HEK293 (cell line): ENCODE data around the gene FOXJ2.

Experiments used
- CTCF ChIA-PET: fragments of 350-600 bp; formaldehyde crosslinking; extraction: SDS; loops from one replicate; lab custom pipeline; 2021; ENCODE audit warnings: antibody characterized with exemption; lab: Yijun Ruan, JAX
- POLR2A ChIA-PET: fragments of 300-600 bp; formaldehyde crosslinking; extraction: SDS; loops from one replicate; lab custom pipeline; 2020; ENCODE audit warnings: antibody characterized with exemption, inconsistent platforms; lab: Yijun Ruan, JAX
- H3K27ac ChIP-seq: fragments of 200-500 bp; sonication (Bioruptor generic); 2 replicates; pipeline ENCODE4 v1.5.1; 2014; ENCODE audit warnings: low read depth, low read length, control low read depth, inconsistent platforms; ENCODE audit errors: extremely low read depth
- H3K36me3 ChIP-seq, 2 experiments: fragments of 200-500 bp in 1 of 2; sonication (Bioruptor generic) in 1 of 2; 1 replicate in 1 of 2; 2 replicates in 1 of 2; pipeline ENCODE4 v1.5.1; 2014 to 2017; ENCODE audit warnings: inconsistent platforms in 2 of 2, low read length in 2 of 2; ENCODE audit not compliant: control insufficient read depth in 2 of 2, insufficient read depth in 1 of 2
- H3K4me1 ChIP-seq: fragments of 200-500 bp; sonication (Bioruptor generic); 2 replicates; pipeline ENCODE4 v1.5.1; 2014; ENCODE audit warnings: mild to moderate bottlenecking, low read length, inconsistent platforms; ENCODE audit not compliant: control insufficient read depth, insufficient read depth
- H3K4me3 ChIP-seq: 2 replicates; pipeline ENCODE4 v1.5.1; 2011; ENCODE audit warnings: low read depth, mild to moderate bottlenecking, control low read depth, low read length, moderate library complexity
- H3K9me3 ChIP-seq: fragments of 200-500 bp; sonication (Bioruptor generic); 2 replicates; pipeline ENCODE4 v1.5.1; 2014; ENCODE audit warnings: low read depth, low read length, inconsistent platforms; ENCODE audit not compliant: control insufficient read depth, insufficient read depth
- SETDB1 ChIP-seq: IDR thresholded peaks from one replicate; pipeline ENCODE4 v1.6.1; 2017; ENCODE audit warnings: mild to moderate bottlenecking, low read length, moderate library complexity, mixed read lengths; ENCODE audit not compliant: insufficient read length
- ZFP3 ChIP-seq: fragments of 450-650 bp; formaldehyde crosslinking; IDR thresholded peaks from 2 replicates; pipeline ENCODE4 v1.5.1; 2016; ENCODE audit warnings: low read depth, missing biosample characterization, missing genetic modification characterization
- ZNF169 ChIP-seq: fragments of 450-650 bp; formaldehyde crosslinking; IDR thresholded peaks from 2 replicates; pipeline ENCODE4 v1.5.1; 2016; ENCODE audit warnings: missing biosample characterization, missing genetic modification characterization
- ZNF174 ChIP-seq: fragments of 450-650 bp; formaldehyde crosslinking; IDR thresholded peaks from 2 replicates; pipeline ENCODE4 v1.5.0; 2017; ENCODE audit warnings: missing biosample characterization, mild to moderate bottlenecking, missing genetic modification characterization
- ZNF239 ChIP-seq: fragments of 450-650 bp; formaldehyde crosslinking; IDR thresholded peaks from 2 replicates; pipeline ENCODE4 v1.5.1; 2016; ENCODE audit warnings: missing biosample characterization, missing genetic modification characterization
- ZNF335 ChIP-seq: fragments of 450-650 bp; formaldehyde crosslinking; conservative IDR thresholded peaks from 2 replicates; pipeline ENCODE4 v1.5.1; 2016; ENCODE audit warnings: missing biosample characterization, missing genetic modification characterization
- ZNF341 ChIP-seq: fragments of 450-650 bp; formaldehyde crosslinking; IDR thresholded peaks from 2 replicates; pipeline ENCODE4; 2016; ENCODE audit warnings: low read depth, missing biosample characterization, missing genetic modification characterization
- ZNF366 ChIP-seq: fragments of 450-650 bp; formaldehyde crosslinking; conservative IDR thresholded peaks from 2 replicates; pipeline ENCODE4 v1.5.1; 2016; ENCODE audit warnings: missing biosample characterization, missing genetic modification characterization
- ZNF48 ChIP-seq: fragments of 450-650 bp; formaldehyde crosslinking; IDR thresholded peaks from 2 replicates; pipeline ENCODE4 v1.5.1; 2016; ENCODE audit warnings: missing biosample characterization, missing genetic modification characterization
- ZNF544 ChIP-seq: fragments of 450-650 bp; formaldehyde crosslinking; IDR thresholded peaks from 2 replicates; pipeline ENCODE4 v1.5.0; 2017; ENCODE audit warnings: missing biosample characterization, missing genetic modification characterization
- ZNF610 ChIP-seq: fragments of 450-650 bp; formaldehyde crosslinking; IDR thresholded peaks from 2 replicates; pipeline ENCODE4 v1.5.1; 2016; ENCODE audit warnings: missing biosample characterization, missing genetic modification characterization, borderline replicate concordance
- ZNF621 ChIP-seq: fragments of 450-650 bp; formaldehyde crosslinking; IDR thresholded peaks from 2 replicates; pipeline ENCODE4 v1.5.1; 2017; ENCODE audit warnings: missing biosample characterization, missing genetic modification characterization
- ZNF624 ChIP-seq: fragments of 450-650 bp; formaldehyde crosslinking; IDR thresholded peaks from 2 replicates; pipeline ENCODE4 v1.5.1; 2017; ENCODE audit warnings: missing biosample characterization, missing genetic modification characterization
- TF ChIP-seq, protein P1 (sequence below): fragments of 450-650 bp; formaldehyde crosslinking; IDR thresholded peaks from 2 replicates; pipeline ENCODE4 v1.5.1; 2016; ENCODE audit warnings: missing biosample characterization, missing genetic modification characterization
- TF ChIP-seq, protein P2 (sequence below): fragments of 450-650 bp; IDR thresholded peaks from 2 replicates; pipeline ENCODE4 v1.5.1; 2018; ENCODE audit warnings: missing biosample characterization, mild to moderate bottlenecking, missing genetic modification characterization
- TF ChIP-seq, protein P3 (sequence below): fragments of 450-650 bp; formaldehyde crosslinking; conservative IDR thresholded peaks from 2 replicates; pipeline ENCODE4 v1.5.1; 2016; ENCODE audit warnings: low read depth, missing biosample characterization, missing genetic modification characterization

FOXJ2 gene

DNA sequence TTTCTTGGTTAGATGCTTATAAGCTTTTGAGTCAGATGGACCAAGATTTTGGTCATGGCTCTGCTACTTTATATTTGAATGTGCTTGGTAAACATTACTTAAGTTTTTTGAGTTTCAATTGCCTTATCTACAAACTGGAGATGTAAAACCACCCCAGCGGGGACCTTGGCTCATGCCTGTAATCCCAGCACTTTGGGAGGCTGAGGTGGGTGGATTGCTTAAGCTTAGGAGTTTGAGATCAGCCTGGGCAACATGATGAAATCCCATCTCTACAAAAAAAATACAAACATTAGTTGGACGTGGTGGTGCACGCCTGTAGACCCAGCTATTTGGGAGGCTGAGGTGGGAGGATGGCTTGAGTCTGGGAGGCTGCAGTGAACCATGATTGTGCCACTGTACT lies 60.8 kb downstream of the FOXJ2 start:
- CTCF ChIA-PET, result interaction anchor here (0.6 to 1.5 kb wide), 3 partner anchors 15 to 144 kb away, joined by 3 to 5 read pairs (median 4); no protein-coding TSS in a partner anchor
- Histone ChIP-seq H3K4me3 (no peak overlapping the region), H3K9me3 (no peaks in the 10 kb centered on the region), H3K27ac (no peak overlapping the region), H3K4me1 (no peaks in the 10 kb centered on the region), H3K36me3 (peaks cover 61 to 83% of the 10 kb centered on the region in 2 experiments)
- TF ChIP-seq, protein P1, sequence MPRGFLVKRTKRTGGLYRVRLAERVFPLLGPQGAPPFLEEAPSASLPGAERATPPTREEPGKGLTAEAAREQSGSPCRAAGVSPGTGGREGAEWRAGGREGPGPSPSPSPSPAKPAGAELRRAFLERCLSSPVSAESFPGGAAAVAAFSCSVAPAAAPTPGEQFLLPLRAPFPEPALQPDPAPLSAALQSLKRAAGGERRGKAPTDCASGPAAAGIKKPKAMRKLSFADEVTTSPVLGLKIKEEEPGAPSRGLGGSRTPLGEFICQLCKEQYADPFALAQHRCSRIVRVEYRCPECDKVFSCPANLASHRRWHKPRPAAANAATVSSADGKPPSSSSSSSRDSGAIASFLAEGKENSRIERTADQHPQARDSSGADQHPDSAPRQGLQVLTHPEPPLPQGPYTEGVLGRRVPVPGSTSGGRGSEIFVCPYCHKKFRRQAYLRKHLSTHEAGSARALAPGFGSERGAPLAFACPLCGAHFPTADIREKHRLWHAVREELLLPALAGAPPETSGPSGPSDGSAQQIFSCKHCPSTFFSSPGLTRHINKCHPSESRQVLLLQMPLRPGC (tag by site-specific recombination), result no peak
- TF ChIP-seq ZNF174 (no peak), ZNF621 (tag by site-specific recombination) (no peak), SETDB1 (no peak), ZFP3 (tag by site-specific recombination) (no peak), ZNF48 (tag by site-specific recombination) (no peak), ZNF624 (tag by site-specific recombination) (no peak)
- TF ChIP-seq, protein P2, sequence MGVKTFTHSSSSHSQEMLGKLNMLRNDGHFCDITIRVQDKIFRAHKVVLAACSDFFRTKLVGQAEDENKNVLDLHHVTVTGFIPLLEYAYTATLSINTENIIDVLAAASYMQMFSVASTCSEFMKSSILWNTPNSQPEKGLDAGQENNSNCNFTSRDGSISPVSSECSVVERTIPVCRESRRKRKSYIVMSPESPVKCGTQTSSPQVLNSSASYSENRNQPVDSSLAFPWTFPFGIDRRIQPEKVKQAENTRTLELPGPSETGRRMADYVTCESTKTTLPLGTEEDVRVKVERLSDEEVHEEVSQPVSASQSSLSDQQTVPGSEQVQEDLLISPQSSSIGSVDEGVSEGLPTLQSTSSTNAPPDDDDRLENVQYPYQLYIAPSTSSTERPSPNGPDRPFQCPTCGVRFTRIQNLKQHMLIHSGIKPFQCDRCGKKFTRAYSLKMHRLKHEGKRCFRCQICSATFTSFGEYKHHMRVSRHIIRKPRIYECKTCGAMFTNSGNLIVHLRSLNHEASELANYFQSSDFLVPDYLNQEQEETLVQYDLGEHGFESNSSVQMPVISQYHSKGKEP (tag by site-specific recombination), result no peak
- POLR2A ChIA-PET, result no interaction called here

DNA sequence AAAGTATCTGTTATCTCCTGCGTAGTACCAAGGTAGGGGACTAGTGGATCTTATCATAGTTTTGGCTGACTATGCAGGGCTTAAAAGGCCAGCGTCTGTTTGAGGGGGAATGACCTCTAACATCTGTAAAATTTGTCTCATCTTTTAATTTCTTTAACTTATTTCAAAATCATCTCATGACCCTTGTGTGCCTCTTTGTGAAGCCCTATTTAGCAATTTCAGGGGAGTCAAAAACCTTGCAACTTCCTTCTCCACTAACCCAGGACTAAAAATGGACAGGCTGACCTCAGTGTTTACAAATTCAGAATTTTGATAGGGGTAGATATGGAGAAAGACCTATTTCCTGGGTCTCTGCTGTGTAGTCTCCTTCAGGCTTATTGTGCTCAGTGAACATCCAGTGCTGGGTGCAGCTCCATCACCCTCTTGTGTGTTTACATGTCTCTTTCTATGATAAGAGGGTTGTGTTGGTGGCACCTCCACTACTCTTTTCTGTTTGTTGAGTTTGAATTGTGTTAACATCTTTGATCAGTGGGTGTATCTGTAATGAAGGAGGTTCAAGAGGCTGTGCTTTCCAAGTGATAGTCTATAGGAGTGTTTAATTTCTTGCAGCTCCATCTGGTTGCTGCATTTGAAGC lies 63.9 kb downstream of the FOXJ2 start:
- CTCF ChIA-PET, result interaction anchor here (0.6 to 1.6 kb wide), 4 partner anchors 9 to 136 kb away, joined by 4 read pairs; no protein-coding TSS in a partner anchor
- H3K27ac ChIP-seq, result no peak overlapping the region
- no peaks in the 10 kb centered on the region for H3K4me1 ChIP-seq
- no peak overlapping the region for H3K4me3 ChIP-seq
- POLR2A ChIA-PET, result no interaction called here
- H3K36me3 ChIP-seq, result peaks cover 44 to 63% of the 10 kb centered on the region in 2 experiments
- no peak for TF ChIP-seq ZNF169 (tag by site-specific recombination)
- no peak for TF ChIP-seq ZNF610
- no peak for TF ChIP-seq ZNF335 (tag by site-specific recombination)
- TF ChIP-seq ZNF239 (tag by site-specific recombination), result no peak
- TF ChIP-seq, protein P3, sequence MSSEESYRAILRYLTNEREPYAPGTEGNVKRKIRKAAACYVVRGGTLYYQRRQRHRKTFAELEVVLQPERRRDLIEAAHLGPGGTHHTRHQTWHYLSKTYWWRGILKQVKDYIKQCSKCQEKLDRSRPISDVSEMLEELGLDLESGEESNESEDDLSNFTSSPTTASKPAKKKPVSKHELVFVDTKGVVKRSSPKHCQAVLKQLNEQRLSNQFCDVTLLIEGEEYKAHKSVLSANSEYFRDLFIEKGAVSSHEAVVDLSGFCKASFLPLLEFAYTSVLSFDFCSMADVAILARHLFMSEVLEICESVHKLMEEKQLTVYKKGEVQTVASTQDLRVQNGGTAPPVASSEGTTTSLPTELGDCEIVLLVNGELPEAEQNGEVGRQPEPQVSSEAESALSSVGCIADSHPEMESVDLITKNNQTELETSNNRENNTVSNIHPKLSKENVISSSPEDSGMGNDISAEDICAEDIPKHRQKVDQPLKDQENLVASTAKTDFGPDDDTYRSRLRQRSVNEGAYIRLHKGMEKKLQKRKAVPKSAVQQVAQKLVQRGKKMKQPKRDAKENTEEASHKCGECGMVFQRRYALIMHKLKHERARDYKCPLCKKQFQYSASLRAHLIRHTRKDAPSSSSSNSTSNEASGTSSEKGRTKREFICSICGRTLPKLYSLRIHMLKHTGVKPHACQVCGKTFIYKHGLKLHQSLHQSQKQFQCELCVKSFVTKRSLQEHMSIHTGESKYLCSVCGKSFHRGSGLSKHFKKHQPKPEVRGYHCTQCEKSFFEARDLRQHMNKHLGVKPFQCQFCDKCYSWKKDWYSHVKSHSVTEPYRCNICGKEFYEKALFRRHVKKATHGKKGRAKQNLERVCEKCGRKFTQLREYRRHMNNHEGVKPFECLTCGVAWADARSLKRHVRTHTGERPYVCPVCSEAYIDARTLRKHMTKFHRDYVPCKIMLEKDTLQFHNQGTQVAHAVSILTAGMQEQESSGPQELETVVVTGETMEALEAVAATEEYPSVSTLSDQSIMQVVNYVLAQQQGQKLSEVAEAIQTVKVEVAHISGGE, result no peak
- TF ChIP-seq ZNF544 (tag by site-specific recombination), result no peak
- TF ChIP-seq ZNF366 (tag by site-specific recombination), result no peak
- TF ChIP-seq ZNF341 (tag by site-specific recombination), result no peak
- no peaks in the 10 kb centered on the region for H3K9me3 ChIP-seq
